ENCODE data around the gene CPA2.

CPA2 gene

DNA sequence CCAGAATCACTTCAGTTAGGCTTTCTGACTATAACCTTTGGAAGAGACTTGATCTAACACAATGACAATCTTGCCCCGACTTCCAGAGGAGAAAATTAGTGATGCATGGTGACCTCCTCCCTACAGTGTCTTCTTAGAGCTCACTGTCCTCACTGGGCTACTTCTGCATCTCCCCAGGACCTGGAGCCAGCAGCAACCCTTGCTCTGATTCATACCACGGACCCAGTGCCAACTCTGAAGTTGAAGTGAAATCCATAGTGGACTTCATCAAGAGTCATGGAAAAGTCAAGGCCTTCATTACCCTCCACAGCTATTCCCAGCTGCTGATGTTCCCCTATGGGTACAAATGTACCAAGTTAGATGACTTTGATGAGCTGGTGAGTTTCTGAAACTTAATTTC is 12.6 kb downstream of the CPA2 start:
- no peak for DNase-seq

DNA sequence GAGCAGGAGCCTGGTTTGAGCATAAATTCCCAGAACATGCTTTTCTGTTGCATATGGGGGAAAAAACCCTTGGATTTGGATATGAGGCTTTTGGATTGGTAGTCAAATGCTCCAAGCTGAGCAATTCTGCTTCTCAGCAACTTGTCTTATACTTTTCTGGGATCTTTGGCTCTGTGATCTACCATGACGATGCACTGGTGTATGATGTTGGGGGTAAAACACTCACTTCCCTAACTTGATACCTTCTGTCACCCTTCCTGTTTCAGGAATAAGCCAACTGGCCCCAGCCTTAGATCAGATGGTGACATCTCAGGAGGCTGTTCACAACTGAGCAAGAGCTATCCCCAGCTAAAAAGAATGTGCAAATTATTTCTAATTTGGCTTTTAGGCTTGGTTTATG is 13.2 kb downstream of the CPA2 start:
- DNase-seq: no peak

DNA sequence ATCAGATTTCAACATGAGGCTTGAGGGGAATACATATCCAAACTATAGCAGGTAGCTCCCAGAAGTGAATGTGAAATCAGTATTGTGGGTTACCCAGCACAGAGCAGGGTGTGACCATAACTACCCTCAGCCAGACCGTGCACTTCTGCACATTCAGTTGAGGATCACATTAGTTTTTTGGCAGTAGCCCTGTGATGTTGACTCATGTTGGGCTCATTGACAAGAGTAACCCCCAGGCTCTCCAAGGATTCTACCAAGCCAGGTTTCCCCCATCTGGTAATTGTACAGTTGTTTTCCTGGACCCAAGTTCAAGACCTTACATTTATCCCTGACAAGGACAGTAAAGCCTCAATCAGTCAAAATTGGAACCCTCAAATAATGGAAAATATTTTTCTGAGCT is 14.6 kb downstream of the CPA2 start:
- DNase-seq: no peak

DNA sequence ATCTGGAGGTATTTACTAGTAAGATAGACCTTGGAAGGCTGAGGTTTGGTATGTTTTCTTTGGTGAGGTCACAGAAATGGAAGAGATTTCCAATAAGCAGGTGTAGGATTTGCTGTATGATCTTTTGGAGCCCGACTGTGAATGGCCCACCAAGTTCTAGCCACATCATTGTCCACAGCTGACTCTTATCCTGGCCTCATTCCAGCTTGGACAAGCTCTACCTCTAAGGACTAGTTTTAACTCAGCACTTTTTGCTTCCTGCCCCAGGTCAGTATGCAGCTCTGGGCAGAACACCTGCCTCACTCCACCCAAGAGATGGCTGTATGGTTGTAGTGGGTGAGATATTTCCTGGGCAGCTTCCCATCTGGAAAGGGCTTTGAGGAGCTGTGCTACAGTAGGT is 20.2 kb downstream of the CPA2 start:
- DNase-seq: no peak

DNA sequence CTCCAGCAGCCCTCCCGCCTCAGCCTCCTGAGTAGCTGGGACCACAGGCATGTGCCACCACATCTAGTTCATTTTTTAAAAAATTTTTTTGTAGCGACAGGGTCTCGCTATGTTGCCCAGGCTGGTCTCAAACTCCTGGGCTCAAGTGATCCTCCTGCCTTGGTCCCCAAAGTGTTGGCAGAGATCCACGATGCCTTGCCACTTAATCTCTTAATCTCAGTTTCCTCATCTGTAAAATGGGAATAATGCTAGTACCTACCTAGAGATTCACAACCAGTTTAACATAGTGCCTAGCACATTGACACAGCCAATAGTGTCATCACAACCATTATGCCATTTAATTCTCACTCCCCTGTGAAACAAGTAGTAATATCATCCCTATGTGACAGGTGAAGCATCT is 21.5 kb downstream of the CPA2 start:
- DNase-seq: no peak

DNA sequence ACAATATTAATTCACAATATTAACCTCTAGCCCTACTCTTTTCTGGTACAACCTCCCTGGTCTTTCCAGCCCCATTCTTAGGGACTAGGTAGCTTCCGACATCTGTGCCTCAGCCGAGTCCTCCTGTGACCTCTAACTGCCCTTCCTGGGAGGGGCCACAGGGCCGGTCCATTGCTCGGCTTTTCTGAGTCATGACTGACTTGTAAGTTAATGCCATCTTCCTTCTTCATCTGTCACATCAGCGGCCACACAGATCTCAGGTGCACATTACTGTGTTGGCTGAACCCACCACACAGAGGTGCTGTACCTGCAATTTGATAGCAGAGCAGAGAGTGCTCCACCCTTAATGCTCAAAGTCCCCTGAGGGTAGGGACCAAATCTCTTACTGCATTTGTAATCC is 22.2 kb downstream of the CPA2 start:
- DNase-seq: no peak

DNA sequence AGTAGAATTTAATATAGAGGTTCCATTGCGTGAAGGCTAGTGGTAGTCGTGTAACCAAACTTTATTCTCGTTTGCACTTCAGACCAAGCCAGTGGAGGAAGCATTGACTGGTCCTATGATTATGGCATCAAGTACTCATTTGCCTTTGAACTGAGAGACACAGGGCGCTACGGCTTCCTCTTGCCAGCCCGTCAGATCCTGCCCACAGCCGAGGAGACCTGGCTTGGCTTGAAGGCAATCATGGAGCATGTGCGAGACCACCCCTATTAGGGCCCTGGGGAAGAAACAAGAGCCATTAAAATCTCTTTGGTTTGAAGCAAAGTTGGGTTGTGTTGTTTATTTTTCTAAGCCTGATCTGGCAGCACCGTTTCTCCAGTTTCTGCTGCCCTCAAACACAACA is 22.8 kb downstream of the CPA2 start:
- DNase-seq: no peak

DNA sequence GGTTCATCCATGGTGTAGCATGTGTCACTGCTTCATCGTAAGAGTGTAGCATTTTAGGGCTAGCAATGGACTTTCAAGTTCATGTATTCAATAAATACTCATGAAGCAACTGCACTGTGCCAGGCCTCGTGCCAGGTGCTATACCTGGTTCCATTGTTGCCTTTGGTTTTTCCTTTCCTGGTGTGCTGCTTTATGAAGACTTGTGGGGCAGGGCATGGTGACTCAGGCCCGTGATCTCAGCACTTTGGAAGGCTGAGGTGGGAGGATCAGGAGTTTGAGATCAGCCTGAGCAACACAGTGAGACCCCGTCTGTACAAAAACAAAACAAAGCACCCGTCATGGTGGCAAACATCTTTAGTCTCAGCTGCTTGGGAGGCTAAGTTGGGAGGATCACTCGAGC is 24.1 kb downstream of the CPA2 start:
- no peak for DNase-seq

DNA sequence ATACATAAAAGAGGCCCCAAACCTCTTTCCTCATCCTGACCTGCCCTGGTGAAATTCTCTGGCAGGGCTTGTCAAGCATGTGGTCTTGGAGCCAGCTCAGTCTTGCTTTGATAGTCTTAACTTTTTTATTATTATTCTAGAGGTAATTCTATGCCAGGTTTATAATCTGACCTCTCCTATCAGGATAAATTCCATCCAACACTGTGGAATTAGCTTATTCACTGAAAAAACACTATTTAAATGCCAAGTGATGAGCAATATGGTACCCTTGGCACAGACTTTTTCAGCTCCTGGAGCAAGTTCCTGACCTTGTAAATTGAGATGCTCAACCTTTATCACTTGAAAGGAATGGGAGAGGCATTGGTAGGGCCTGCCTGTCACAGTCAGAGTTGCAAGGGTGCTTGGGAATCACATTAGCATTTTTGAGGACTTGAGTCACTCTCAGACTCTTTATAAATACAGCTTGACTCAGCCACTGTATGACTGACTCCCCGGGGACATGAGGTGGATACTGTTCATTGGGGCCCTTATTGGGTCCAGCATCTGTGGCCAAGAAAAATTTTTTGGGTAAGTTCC is 26.1 kb downstream of the CPA2 start, which contains the start of gene CPA4:
TSS of gene CPA4 (plus strand) at position 480 of the 576 bp plus-strand sequence. CDS start at position 500, 20 bp downstream.
- no peak for DNase-seq

DNA sequence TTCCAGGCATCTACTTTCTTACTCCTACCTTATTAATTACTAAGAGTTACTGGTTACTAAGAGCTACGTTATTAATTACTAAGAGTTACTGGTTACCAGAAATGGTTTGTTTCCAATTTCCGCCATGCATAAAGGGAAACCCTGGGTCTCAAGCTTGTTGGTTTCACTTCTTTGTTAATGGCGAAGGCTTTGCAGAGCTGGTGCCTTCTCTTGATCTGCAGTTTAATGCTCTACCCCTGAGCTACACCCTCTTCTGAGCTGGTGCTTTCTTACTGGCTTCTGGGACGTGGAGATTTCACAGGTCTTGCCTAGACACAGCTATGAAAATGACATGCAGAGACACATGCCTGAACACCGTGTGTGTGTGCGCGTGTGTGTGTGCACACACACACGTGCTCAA is 26.9 kb downstream of the CPA2 start:
- no peak for DNase-seq

DNA sequence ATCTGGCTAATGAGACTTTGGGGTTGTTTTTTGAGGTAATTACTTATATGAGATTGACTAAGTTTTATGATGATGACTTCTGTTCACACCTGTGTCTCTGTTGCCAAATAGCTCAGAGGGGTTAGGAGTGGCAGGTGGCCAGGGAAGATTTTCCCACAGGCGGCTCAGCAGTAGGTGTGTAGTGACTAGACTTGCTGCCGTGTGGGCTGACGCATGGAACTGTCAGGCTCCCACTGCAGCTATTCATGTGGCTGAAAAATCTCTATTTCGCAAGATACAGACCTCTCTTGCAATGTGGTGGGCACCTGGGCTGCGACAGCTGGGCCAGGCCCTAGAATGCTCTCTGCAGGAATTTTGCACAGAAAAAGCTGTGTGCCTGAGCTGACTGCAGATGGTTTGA is 27.7 kb downstream of the CPA2 start:
- DNase-seq: peak in 1 of 51 donors; percentile 32

DNA sequence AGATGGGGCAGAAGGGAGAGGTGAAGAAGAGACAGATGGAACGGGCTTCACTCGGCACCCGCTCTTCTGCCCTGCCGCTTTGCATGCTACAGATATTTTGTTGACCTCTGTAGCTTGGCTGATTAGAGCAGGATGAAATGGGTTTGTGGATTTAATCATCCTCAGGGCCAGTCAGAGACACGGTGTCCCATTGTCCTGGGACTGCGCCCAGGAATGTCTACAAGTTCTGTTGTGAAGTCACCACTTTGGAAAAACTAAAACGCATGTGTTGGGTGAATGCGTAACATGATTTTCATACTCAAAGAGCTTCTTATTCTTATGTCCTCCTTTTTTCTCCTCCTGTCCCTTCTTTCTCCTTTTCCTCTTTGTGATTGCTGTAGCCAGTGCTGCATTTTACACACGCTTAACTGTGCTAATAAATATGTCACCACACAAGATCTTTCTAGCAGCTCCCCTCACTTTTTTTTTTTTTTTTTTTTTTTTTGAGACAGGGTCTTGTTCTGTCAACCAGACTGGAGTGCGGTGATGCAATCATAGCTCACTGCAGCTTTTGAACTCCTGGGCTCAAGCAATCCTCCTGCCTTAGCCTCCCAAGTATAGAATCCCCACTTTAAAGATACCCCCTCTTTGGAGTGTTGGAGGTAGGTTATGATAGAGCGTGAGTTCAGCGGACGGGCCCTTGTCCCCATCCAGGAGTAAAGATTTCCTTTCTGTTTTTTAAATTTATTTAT is 29.7 kb downstream of the CPA2 start:
- no peak for DNase-seq

DNA sequence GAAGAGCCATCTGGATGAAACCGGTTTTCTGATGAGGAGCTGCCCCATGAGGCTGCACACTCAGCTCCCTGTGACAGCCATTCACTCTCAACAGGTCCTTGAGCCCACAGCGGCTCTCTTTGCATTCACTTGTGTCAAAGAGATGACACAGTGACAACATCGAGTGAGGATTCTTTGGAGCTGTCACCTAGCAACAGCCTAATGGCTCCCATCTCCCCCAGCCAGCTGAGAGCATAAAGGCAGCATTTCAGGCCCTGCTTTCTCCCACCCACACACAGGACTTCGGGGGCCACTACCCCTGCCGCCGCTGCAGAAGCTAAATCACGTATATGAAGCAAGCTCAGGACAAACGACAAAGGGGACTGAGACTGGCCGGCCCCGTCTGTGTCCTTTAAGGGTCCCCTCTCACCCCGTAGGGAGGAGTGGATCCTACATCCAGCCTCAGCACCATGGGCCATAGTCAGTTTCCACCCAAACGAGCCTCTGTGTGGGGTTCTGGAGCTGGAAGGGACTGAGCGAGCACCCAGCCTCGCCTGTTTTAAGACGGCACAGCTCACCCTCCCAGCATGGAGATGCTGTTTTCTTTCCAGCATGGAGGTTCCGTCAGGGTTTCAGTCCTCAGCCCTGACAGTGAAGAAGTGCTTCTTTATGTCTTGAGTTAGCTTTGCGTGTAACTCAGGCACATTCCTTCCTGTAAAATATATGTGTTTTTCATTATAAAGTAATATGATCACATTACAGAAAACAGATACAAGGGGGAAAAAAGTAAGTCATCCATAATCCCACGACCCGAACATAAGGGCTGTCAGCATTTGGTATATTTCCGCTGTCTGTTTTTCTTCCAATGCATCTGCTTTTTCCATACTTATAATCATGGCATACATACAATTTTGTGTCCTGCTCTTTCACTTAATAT is 31.2 kb downstream of the CPA2 start:
- peak in 8 of 51 donors; percentile 5 to 43 (median 19) for DNase-seq

DNA sequence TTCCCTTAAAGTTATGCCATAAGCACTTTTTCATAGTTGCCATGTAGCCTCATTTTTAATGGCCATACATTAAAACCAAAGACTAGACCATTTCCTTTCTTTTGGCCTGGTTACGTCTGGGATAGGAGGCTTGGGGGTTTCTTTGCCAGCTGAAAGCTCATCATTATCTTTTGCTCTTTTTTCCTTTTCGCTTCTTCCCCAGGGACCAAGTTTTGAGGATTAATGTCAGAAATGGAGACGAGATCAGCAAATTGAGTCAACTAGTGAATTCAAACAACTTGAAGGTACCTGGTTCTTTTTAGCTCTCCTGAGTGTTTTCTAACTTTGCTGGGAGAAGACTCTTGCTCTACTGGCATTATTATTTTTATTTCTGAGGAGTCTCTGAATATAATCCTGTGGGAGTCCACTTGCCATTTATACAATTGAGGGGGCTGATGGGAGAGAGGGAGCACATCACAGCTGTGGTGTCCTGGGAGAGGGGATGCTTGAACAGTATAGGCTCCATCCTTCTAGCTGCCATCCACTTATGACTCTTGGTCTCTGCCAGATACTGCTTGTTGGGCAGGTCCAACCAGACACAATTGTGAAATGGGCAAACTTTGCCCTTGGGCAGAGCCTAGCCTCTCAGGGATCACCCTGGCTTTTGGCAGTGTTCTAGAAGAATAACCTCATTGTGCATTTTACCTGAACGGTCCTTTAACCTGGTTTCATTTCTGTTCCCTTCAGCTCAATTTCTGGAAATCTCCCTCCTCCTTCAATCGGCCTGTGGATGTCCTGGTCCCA is 32.1 kb downstream of the CPA2 start:
- DNase-seq: no peak

DNA sequence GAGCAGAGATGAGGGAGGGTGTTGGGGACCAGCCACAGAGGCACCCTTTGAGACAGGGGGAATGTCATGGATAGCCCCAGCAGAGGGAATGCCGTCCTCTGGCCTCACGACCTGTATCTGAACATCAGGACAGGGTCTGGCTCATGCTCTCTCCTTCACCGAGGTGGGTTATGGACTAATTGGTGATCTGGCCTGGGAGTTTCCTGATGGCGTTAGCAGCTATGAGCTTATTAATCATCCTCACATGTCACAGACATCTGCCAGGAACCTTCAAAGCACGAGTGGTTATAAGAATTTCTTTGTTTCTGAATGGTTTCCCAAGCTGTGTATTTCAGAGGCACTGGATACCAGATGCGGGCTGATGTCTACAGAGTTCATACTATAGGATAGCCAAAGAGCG is 33.2 kb downstream of the CPA2 start:
- DNase-seq: no peak

DNA sequence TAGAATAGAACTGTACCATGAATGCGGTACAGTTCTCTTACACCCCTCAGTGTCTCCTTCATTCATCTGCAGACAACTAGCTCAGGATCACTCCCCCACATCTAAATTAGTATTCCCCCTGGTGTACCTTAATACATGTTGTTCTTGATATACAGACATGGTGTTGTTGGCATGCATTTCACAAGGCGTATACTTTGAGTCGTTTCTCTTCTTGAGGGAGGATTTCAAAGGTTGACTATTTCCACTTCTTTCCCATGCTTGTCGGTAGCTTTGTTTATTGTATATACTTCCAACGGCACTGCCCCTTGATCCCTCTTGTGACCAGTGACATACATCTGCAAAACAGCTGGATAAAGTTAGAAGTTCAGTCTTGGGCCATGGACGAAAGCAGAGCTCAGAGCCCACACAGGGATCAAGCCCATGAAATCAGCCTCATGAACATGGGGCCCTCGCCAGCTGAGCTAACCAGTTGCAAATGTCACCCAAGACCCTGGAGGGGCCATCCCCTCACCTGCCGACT is 34.9 kb downstream of the CPA2 start:
- no peak for DNase-seq

DNA sequence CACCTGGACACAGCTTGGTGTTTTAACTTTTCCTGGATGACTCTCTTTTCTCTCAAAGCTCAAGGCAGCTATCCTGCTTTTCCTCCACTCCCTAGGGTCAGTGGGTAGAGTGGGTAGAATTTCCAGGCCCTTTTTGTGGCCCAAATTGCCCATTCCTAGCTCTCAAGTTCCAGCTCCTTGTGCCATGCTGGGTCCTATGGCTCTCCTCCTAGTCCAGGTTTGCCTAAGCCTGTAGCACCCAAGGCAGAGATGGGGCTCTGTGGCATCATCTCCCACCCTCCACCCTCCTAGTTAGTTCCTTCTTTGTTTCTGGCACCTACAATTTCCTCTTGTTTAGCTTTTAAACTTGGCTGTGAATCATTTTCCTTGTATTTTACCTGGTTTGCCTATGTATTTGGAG is 36.0 kb downstream of the CPA2 start:
- no peak for DNase-seq

DNA sequence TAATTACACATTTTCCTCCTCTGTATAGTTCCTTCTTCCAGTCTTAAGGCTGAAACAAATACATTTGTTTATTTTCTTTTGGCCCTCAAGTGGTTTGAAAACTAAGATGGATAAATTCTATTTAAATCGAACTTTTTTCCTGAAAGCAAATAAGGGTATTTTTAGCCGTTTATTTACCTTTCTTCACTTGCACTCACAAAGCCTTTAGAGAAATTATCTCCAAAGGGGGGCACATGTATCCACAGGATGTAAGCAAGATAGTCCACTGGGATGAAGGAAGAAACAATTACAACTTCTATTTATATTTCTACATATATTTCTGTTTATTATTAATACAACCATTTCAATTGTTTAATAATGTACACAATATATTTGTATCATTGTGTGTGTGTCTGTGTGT is 36.5 kb downstream of the CPA2 start:
- no peak for DNase-seq

DNA sequence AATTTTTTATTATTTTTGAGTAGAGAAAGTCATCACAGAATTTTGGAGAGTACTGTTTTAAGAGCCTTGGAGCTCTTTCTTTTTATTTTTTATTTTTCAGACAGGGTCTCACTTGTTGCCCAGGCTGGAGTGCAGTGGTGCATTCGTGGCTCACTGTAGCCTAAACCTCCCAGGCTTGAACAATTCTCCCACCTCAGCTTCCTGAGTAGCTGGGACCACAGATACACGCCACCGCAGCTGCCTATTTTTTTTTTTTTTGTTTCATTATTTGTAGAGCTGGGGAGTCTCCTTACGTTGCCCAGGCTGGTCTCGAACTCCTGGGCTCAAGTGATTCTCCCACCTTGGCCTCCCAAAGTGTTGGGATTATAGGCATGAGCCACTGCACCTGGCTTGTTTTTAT is 36.9 kb downstream of the CPA2 start:
- DNase-seq: no peak

DNA sequence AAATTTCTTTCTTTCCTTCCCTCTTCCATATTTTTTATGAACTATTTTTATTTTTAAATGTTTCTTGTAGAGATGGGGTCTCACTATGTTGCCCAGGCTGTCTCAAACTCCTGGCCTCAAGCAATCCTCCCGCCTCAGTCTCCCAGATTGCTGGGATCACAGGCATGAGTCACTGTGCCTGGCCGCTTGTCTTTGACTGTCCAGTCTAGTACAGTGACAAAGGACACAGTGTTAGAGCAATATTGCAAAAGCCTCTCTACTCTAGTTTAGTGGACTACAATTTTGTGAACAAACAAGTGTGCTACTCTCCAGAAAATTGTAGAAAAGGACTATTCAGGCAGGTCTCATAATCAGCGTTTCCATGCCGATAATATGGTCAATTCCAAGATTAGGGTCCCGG is 37.3 kb downstream of the CPA2 start:
- peak in 1 of 51 donors; percentile 27 for DNase-seq

DNA sequence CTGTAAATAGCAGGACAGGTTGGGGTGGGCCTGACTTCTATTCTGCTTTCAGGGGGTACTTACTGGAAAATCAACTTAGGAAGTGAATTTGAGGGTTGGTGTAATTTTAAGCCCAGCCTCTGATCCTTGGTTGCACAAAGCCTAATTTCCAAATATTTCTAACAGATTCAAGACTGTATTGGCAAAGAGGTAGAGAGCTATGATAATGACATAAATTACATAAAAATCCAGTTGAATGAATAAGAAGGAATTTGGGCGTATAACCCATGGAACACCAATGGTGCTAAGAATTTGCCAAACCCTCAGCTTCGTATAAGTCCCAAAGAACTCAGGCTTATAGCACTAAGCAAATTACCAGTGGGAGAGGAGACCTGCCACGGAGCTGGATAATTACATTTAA is 38.2 kb downstream of the CPA2 start:
- DNase-seq: no peak
